H9 (cell line): ENCODE data around the gene PPP3CA. TPM values are rescaled to one million over a fixed set of nuclear protein-coding genes. Genes with fewer than 3 reads are reported as not detected.

Source experiments
- DNase-seq: peaks from one replicate; pipeline ENCODE4 v3.0.0-alpha.2; 2017
- H2AFZ ChIP-seq: one replicate; pipeline ENCODE4 v1.6.1; 2013; ENCODE audit warnings: mild to moderate bottlenecking, low read length, control low read depth, moderate library complexity
- H2AK5ac ChIP-seq: 2 replicates; pipeline ENCODE4 v1.6.1; 2013; ENCODE audit warnings: low read length, control low read depth, mixed read lengths; ENCODE audit not compliant: insufficient read length
- H2BK120ac ChIP-seq: one replicate; pipeline ENCODE4 v1.6.1; 2013; ENCODE audit warnings: low read depth, mild to moderate bottlenecking, low read length, control low read depth, inconsistent platforms; ENCODE audit not compliant: poor library complexity, severe bottlenecking
- H2BK12ac ChIP-seq: 2 replicates; pipeline ENCODE4 v1.6.1; 2013; ENCODE audit warnings: low read length, control low read depth, mixed read lengths, low read depth; ENCODE audit not compliant: insufficient read length
- H2BK15ac ChIP-seq: 2 replicates; pipeline ENCODE4 v1.6.1; 2013; ENCODE audit warnings: low read depth, low read length, control low read depth
- H2BK20ac ChIP-seq: one replicate; pipeline ENCODE4 v1.6.1; 2013; ENCODE audit warnings: low read depth, mild to moderate bottlenecking, low read length, control low read depth, inconsistent platforms; ENCODE audit not compliant: poor library complexity, severe bottlenecking
- H2BK5ac ChIP-seq: 2 replicates; pipeline ENCODE4 v1.6.1; 2013; ENCODE audit warnings: low read length, control low read depth, mixed read lengths; ENCODE audit not compliant: insufficient read length
- H3K14ac ChIP-seq: 2 replicates; pipeline ENCODE4 v1.6.1; 2013; ENCODE audit warnings: low read length, control low read depth; ENCODE audit not compliant: insufficient read depth
- H3K18ac ChIP-seq: 2 replicates; pipeline ENCODE4 v1.6.1; 2013; ENCODE audit warnings: low read depth, mild to moderate bottlenecking, mixed read lengths, low read length, control low read depth; ENCODE audit not compliant: insufficient read length
- H3K23ac ChIP-seq: 2 replicates; pipeline ENCODE4 v1.6.1; 2013; ENCODE audit warnings: low read length, control low read depth, mixed read lengths, low read depth; ENCODE audit not compliant: insufficient read length
- H3K23me2 ChIP-seq: 2 replicates; pipeline ENCODE4 v1.6.1; 2013; ENCODE audit warnings: low read depth, mild to moderate bottlenecking, mixed read lengths, low read length, control low read depth; ENCODE audit not compliant: insufficient read length, poor library complexity, severe bottlenecking
- H3K27ac ChIP-seq: 2 replicates; pipeline ENCODE4 v1.5.1; 2013; ENCODE audit warnings: low read length, control low read depth, mixed read lengths, low read depth; ENCODE audit not compliant: insufficient read length
- H3K27me3 ChIP-seq: 2 replicates; pipeline ENCODE4 v1.6.1; 2013; ENCODE audit warnings: low read length, control low read depth, inconsistent platforms; ENCODE audit not compliant: insufficient read depth
- H3K4ac ChIP-seq: 2 replicates; pipeline ENCODE4 v1.6.1; 2013; ENCODE audit warnings: low read depth, mild to moderate bottlenecking, control low read depth, inconsistent platforms, low read length, moderate library complexity
- H3K4me1 ChIP-seq: 2 replicates; pipeline ENCODE4 v1.6.1; 2013; ENCODE audit warnings: low read length, control low read depth, inconsistent platforms; ENCODE audit not compliant: insufficient read depth
- H3K4me2 ChIP-seq: 2 replicates; pipeline ENCODE4 v1.6.1; 2013; ENCODE audit warnings: low read length, control low read depth, mixed read lengths; ENCODE audit not compliant: insufficient read length, insufficient read depth
- H3K56ac ChIP-seq: 2 replicates; pipeline ENCODE4 v1.6.1; 2013; ENCODE audit warnings: low read depth, mild to moderate bottlenecking, mixed read lengths, low read length, control low read depth; ENCODE audit not compliant: insufficient read length
- H3K79me1 ChIP-seq: 2 replicates; pipeline ENCODE4 v1.6.1; 2013; ENCODE audit warnings: low read depth, mild to moderate bottlenecking, moderate library complexity, low read length, control low read depth, inconsistent platforms; ENCODE audit not compliant: insufficient read depth, poor library complexity, severe bottlenecking
- H3K79me2 ChIP-seq: 2 replicates; pipeline ENCODE4 v1.6.1; 2013; ENCODE audit warnings: low read length, control low read depth, inconsistent platforms; ENCODE audit not compliant: insufficient read depth
- H3K9ac ChIP-seq: 2 replicates; pipeline ENCODE4 v1.6.1; 2013; ENCODE audit warnings: low read length, control low read depth, mixed read lengths; ENCODE audit not compliant: insufficient read length; ENCODE audit errors: extremely low read depth
- H3K9me3 ChIP-seq: one replicate; pipeline ENCODE4 v1.6.1; 2013; ENCODE audit warnings: low read depth, low read length, inconsistent platforms; ENCODE audit not compliant: control insufficient read depth
- H3T11ph ChIP-seq: one replicate; pipeline ENCODE4 v1.6.1; 2013; ENCODE audit warnings: mild to moderate bottlenecking, low read length, control low read depth, inconsistent platforms
- H4K20me1 ChIP-seq: one replicate; pipeline ENCODE4 v1.6.1; 2013; ENCODE audit not compliant: control insufficient read depth, insufficient read length, insufficient read depth
- H4K5ac ChIP-seq: 2 replicates; pipeline ENCODE4 v1.6.1; 2013; ENCODE audit warnings: low read depth, mild to moderate bottlenecking, mixed read lengths, low read length, control low read depth; ENCODE audit not compliant: insufficient read length
- H4K8ac ChIP-seq: replicated peaks from 2 replicates; pipeline ENCODE4 v1.6.1; 2013; ENCODE audit warnings: low read length, control low read depth, mixed read lengths, low read depth; ENCODE audit not compliant: insufficient read length
- H4K91ac ChIP-seq: 2 replicates; pipeline ENCODE4 v1.6.1; 2013; ENCODE audit warnings: low read depth, mild to moderate bottlenecking, moderate library complexity, mixed read lengths, low read length, control low read depth; ENCODE audit not compliant: insufficient read length
- H3K27ac Mint-ChIP-seq, 3 experiments: 2 replicates in 2 of 3; 3 replicates in 1 of 3; pipeline ENCODE4 v1.8.0; 2020 to 2021; ENCODE audit warnings: mixed read lengths in 3 of 3, mild to moderate bottlenecking in 1 of 3, moderate library complexity in 1 of 3
- H3K27me3 Mint-ChIP-seq: 2 replicates; pipeline ENCODE4 v1.8.0; 2021; ENCODE audit warnings: low read depth, mild to moderate bottlenecking, moderate library complexity, mixed read lengths
- H3K36me3 Mint-ChIP-seq, 3 experiments: 2 replicates in 2 of 3; 3 replicates in 1 of 3; pipeline ENCODE4 v1.8.0; 2020 to 2021; ENCODE audit warnings: low read depth in 3 of 3, mixed read lengths in 3 of 3; ENCODE audit not compliant: insufficient read depth in 1 of 3
- H3K4me1 Mint-ChIP-seq, 2 experiments: 2 replicates each; pipeline ENCODE4 v1.8.0; 2020; ENCODE audit warnings: mixed read lengths in 2 of 2
- H3K4me3 Mint-ChIP-seq, 2 experiments: 2 replicates in 1 of 2; 3 replicates in 1 of 2; pipeline ENCODE4 v1.8.0; 2020 to 2021; ENCODE audit warnings: mild to moderate bottlenecking in 2 of 2, mixed read lengths in 2 of 2, moderate library complexity in 1 of 2
- H3K9me3 Mint-ChIP-seq, 2 experiments: 2 replicates in 1 of 2; 3 replicates in 1 of 2; pipeline ENCODE4 v1.8.0; 2020; ENCODE audit warnings: mild to moderate bottlenecking in 2 of 2, mixed read lengths in 2 of 2, moderate library complexity in 1 of 2
- CTCF ChIP-seq: fragments of 200-600 bp; sonication (generic); conservative IDR thresholded peaks from 3 replicates; pipeline ENCODE4 v1.8.0; 2021; ENCODE audit warnings: antibody characterized with exemption, mild to moderate bottlenecking
- WGBS: extraction: QIAGEN DNeasy Blood & Tissue Kit; methylation state at CpG from one replicate; pipeline ENCODE4 v1.1.7; 2013; ENCODE audit warnings: missing lambda C conversion rate, low lambda C conversion rate, mixed read lengths; ENCODE audit not compliant: insufficient read length; ENCODE audit errors: extremely low coverage; 5-methylcytosine and 5-hydroxymethylcytosine counted together
- total RNA-seq: library from RNA; stranded (reverse); gene quantifications from 2 replicates; pipeline ENCODE4 v1.2.1, GENCODE V29; 2021

The PPP3CA gene
- total RNA-seq, 1 experiment from 2014 or later: 16.8 TPM

GRCh38 chr4:101068115-101068514, 279.2 kb downstream of the PPP3CA start:
- Histone ChIP-seq H3K23me2 (no peaks in the 10 kb centered on the region), H2BK12ac (no peak overlapping the region), H4K91ac (no peak overlapping the region), H3K56ac (no peak overlapping the region), H3K9ac (no peak overlapping the region), H3K9me3 (no peaks in the 10 kb centered on the region), H3K79me1 (no peaks in the 10 kb centered on the region), H3K27ac (no peak overlapping the region), H3K27me3 (no peaks in the 10 kb centered on the region), H2BK120ac (no peak overlapping the region), H3K14ac (no peak overlapping the region), H2BK15ac (no peak overlapping the region), H4K8ac (no peak overlapping the region), H4K20me1 (no peaks in the 10 kb centered on the region), H2AFZ (no peak overlapping the region), H4K5ac (no peak overlapping the region), H3T11ph (no peak overlapping the region), H3K4me1 (no peaks in the 10 kb centered on the region; the same call in 1 of the 2 replicates), H3K4ac (no peak overlapping the region), H2BK20ac (no peak overlapping the region), H3K18ac (no peak overlapping the region), H3K79me2 (no peaks in the 10 kb centered on the region), H3K4me2 (no peak overlapping the region), H2BK5ac (no peak overlapping the region), H3K23ac (no peak overlapping the region), H2AK5ac (no peak overlapping the region)
- H3K9me3 Mint-ChIP-seq: no peaks in the 10 kb centered on the region
- DNase-seq: no peak
- no peak for TF ChIP-seq CTCF
- H3K36me3 Mint-ChIP-seq: no peaks in the 10 kb centered on the region
- H3K4me1 Mint-ChIP-seq: peaks cover 16 to 19% of the 10 kb centered on the region in 2 experiments
- WGBS: no CpG with 5 or more reads among the region's 3 CpGs
- H3K27ac Mint-ChIP-seq: no peak overlapping the region
- H3K27me3 Mint-ChIP-seq: no peaks in the 10 kb centered on the region
- H3K4me3 Mint-ChIP-seq: no peak overlapping the region
